ENCODE measurements around the gene NDUFB2.

The NDUFB2 gene

GRCh38 chr7:140745266-140746058 is 49.0 kb downstream of the NDUFB2 start:
- FAIRE-seq = no peak

- no peak for FAIRE-seq
Observed at GRCh38 chr7:140746751-140747150, 50.2 kb downstream of the NDUFB2 start.

- no peak for FAIRE-seq
Observed at GRCh38 chr7:140752533-140752932, 56.0 kb downstream of the NDUFB2 start.

GRCh38 chr7:140754506-140754905 is 58.0 kb downstream of the NDUFB2 start:
- FAIRE-seq = no peak
